ENCODE data around the gene DNAH10.
"Not testable (repeated sequence)": the region's sequence is repeated elsewhere in the genome, so short reads cannot be mapped to it uniquely, and the experiment has no call there.

The DNAH10 gene

DNA sequence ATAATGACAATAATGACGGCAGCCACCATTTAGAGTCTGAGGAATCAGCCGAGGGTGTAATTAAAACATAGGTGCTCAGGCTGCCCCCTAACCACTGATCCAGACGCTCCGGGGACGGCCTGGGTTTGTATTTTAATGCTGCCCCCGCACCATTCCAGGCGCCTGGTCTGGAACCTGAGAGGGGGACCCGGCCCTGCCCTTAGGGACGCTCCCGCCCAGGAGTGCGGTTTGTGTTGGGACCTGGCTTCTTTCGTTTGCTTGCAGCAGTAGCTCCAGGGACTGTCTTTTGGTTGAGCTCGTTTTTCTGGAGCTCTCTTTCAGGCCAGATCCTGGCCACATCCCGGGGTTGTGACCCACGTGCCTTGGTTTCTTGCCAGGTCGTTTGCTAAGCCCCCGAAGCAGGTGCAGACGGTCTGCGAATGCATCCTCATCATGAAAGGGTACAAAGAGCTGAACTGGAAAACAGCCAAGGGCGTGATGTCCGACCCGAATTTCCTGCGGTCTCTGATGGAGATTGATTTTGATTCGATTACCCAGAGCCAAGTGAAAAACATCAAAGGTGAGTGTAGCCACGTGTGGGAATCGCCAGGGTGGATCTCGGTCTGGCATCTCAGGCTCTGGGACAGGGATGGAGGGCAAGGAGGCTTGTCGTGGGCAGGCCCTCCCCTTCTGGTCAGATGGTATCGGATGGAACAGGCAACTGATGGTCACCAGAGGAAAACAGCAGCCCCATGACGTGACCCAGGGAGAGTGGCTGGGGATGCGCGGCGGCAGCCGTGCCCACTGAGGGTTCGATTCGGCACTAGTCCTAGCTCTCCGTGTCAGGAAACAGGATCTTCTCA is 147.0 kb downstream of the DNAH10 start:
- DNase-seq (ENCODE audit: low read depth): no peak

DNA sequence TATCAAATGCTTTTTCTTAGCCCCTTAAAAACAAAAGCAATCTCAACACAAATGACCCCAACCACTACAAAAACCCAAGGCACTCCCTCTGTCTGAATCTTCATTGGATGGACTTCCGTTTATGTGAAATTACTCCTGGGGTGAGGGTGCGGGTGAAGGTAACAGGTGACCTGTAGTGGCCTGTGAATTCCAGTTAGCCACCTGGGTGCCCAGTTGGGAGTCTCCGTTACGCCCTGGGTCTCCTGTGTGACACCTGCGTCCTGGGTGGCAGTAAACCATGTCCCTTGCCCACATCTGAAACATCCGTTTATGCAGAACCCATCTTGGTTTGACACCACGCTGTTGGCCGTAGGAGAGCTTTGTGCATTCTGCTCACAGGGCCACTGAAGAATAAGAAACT is 148.0 kb downstream of the DNAH10 start:
- no peak for DNase-seq (ENCODE audit: low read depth)

DNA sequence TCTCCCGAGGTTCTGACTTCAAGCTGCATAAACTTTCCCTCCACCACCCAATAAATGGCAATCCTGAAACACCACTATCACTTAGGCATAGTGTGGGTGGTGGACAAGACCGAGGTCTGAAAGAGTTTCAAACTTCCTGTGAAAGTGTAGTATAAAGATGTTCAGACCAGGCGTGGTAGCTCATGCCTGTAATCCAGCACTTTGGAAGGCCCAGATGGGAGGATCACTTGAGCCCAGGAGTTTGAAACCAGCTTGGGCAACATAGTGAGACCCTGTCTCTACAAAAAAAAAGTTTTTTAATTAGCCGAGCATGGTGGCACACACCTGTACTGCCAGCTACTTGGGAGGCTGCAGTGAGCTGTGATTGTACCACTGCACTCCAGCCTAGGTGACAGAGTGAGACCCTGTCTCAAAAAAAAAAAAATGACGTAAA is 148.7 kb downstream of the DNAH10 start:
- DNase-seq (ENCODE audit: low read depth): no peak

DNA sequence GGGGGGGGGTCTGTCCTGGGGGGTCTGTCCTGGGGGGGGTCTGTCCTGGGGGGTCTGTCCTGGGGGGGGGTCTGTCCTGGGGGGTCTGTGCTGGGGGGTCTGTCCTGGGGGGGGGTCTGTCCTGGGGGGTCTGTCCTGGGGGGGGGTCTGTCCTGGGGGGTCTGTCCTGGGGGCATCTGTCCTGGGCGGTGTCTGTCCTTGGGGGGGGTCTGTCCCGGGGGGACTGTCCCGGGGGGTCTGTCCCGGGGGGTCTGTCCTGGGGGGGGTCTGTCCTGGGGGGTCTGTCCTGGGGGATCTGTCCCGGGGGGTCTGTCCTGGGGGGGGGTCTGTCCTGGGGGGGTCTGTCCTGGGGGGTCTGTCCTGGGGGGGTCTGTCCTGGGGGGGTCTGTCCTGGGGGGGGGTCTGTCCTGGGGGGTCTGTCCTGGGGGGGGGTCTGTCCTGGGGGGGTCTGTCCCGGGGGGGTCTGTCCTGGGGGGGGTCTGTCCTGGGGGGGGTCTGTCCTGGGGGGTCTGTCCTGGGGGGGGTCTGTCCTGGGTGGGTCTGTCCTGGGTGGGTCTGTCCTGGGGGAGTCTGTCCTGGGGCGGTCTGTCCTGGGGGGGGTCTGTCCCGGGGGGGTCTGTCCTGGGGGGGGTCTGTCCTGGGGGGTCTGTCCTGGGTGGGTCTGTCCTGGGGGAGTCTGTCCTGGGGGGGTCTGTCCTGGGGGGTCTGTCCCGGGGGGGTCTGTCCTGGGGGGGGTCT is 149.7 kb downstream of the DNAH10 start:
- not testable (repeated sequence) for DNase-seq (ENCODE audit: low read depth)

DNA sequence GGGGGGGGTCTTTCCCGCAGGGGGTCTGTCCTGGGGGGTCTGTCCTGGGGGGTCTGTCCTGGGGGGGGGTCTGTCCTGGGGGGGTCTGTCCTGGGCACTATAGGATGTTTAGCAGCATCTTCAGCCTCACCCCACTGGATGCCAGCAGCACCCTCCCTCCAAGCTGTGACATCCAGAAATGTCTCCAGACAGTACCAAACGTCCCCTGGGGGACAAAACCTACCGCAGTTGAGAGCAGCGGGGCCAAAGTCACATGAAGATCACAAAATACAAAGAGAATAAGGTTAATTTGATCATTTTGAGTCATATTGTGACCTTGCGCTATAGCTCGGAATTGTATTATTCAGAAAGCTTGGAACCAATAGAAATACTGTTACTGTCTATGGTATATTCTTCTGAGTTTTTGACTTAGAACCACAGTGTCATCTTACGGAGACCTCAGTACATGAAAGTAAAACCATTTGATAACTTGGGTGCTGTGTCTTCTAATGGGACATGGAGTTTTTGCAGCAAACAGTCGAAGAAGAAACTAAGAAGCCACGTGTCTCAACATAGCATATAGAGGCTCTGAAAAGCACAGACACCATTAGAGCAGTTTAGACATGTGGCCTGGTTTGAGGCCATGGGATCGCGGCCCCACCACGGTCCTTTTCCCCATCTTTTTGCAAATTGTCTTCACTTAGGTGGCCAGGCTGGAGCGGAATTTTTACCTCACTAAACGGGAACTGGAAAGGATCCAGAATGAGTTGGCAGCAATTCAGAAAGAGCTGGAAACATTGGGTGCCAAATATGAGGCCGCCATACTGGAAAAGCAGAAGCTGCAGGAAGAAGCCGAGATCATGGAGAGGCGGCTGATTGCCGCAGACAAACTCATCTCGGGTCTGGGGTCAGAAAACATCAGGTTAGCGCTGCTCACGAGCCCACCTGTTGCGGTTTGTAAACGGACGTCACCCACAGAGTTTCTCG is 150.6 kb downstream of the DNAH10 start:
- no peak for DNase-seq (ENCODE audit: low read depth)

DNA sequence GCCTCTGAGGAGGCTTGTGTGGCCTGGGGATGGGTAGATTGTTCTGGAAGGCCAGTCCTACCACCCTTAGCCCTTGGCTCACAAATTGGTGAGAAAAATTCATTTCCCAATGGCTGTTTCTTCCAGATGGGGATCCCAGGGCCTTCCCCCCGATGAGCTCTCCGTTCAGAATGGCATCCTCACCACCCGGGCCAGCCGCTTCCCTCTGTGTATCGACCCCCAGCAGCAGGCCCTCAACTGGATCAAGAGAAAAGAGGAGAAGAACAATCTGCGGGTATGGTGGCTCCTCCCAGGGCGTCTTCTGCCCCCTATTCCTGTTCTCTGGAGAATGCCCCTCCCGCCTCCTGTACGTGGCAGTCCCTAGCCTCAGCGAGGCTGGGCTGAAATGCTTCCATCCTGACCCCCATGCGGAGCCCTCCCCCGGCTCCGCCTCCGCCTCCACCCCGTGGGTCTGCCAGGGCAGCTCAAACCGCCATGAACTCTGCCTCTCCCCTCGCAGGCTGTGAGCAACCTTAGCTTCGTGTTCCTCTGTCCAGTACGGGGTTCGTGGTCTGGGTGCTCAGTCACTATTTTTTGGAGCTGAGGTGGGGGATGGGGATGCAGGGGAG is 152.7 kb downstream of the DNAH10 start:
- DNase-seq (ENCODE audit: low read depth): no peak

DNA sequence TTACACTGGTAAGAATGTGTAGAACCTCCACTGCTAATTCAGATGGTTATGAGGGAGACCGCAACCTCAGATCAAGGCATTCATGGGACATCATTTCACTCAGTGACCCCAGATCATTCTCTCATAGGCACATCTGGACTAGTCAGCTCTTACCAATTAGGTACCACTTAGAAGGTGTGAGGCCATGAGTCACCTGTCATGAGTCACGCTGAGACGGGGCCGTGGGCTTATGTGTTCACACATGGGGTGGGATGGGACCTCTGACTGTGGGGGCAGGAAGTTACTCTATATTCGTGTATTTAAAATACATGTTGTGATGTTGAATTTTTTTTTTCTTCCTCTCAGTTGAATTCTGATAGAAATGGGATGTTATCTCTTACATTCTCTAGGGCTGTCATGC is 154.6 kb downstream of the DNAH10 start:
- DNase-seq (ENCODE audit: low read depth): peak; percentile 33

DNA sequence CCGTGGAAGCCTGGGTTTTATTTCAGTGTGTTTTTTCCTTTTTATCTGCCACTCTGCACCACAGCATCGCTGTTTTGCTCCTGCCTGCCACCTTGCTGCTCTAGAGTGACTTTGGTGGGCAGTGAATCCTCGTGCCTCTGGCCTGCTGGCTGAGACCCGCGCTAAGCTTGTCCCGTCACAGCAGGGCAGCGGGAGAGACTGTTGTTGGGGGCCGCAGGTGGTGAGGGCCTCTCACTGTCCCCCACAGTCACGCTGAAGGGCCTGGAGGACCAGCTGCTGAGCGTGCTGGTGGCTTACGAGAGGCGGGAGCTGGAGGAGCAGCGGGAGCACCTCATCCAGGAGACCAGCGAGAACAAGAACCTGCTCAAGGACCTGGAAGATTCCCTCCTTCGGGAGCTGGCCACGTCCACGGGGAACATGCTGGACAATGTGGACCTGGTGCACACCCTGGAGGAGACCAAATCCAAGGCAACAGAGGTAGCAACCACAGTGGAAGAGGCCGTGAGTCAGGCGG is 155.3 kb downstream of the DNAH10 start:
- no peak for DNase-seq (ENCODE audit: low read depth)

DNA sequence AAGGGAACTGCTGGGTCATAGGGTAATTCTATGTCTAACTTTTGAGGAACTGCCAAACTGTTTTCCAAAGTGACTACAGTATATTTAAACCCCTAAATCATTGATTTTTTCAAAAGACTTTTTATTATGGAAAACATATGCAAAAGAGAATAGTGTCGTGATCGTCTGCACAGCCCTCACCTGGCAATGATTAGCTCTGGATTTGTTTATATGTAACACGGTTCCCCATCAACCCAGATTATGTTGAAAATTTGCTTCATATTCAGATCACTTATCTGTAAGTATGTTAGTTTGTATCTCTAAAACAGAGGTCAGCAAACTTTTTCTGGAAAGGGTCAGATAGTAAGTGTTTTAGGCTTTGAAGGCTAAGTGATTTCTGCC is 157.9 kb downstream of the DNAH10 start:
- no peak for DNase-seq (ENCODE audit: low read depth)

DNA sequence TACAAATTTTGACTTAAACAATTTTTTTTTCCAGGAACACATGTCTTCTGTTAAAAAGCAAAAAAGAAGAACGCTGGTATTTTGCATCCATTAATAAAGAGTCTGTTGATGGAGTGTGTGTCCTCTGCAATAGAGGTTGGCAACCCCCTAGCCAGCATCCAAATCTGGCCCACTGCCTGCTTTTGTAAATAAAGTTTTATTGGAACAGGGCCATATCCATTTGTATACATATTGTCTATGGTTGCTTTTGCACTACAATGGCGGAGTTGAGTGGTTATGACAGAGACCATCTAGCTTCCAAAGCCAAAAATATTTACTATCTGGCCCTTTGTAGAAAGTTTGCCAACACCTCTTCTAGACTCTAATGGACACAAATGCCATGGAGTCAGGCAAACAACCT is 160.9 kb downstream of the DNAH10 start:
- no peak for DNase-seq (ENCODE audit: low read depth)

DNA sequence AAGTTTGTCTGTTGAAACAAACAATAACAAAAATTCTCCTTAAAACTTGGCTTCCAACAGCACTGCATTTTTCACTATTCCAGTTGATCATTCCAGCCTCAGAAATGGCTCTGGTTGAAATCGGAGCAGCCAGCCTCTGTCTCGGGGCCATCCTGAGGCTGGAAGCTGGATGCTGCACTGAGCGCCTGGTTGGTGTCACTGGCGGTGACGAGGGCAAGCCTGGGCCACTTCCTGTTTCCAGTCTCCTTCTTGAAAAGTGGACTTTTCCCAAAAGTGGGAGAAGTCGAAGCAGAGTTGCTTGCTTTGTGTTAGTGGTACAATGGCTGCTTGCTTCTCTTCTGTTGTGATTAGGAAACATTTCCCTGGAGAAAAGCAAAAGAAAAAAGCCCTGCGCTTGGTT is 161.8 kb downstream of the DNAH10 start:
- no peak for DNase-seq (ENCODE audit: low read depth)

DNA sequence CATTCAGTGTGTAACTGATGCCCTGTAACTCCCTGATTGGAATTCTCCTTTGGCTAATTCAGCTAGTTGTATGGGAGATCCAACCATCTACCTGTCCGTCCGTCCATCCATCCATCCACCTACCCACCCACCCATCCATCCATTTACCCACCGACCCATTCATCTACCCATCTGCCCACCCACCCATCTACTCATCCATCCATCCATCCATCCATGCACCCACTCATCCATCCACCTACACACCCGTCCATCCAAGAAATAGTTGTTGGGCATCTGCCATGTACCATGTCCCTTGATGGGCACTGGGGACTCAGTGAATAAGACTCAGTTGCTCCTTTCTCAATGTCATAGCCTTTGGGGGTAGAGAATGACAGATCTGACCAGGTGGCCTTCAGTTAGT is 162.4 kb downstream of the DNAH10 start:
- DNase-seq (ENCODE audit: low read depth): no peak

DNA sequence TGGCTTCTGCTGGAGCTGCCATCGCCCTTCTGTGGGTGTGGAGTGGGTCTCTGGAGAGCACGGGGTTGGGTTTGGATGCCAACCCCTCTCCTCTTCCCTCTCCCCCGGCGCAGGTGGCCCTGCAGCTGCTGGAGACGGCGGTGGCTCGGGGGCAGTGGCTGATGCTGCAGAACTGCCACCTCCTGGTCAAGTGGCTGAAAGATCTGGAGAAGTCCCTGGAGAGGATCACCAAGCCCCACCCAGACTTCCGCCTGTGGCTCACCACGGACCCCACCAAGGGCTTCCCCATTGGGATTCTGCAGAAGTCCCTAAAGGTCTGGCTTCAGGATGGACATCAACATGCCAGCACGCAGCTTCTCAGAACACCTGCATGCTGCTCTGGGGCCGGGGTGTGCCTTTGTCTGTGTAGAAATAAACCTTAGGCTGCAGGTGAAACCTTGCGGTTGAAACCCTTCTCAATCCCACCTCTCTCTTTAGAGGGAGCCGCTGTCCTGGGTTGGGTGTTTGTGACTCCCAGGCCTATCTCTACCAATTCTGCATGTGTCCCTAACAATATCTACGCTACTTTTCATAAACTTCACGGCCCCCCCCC is 166.3 kb downstream of the DNAH10 start:
- DNase-seq (ENCODE audit: low read depth): no peak

DNA sequence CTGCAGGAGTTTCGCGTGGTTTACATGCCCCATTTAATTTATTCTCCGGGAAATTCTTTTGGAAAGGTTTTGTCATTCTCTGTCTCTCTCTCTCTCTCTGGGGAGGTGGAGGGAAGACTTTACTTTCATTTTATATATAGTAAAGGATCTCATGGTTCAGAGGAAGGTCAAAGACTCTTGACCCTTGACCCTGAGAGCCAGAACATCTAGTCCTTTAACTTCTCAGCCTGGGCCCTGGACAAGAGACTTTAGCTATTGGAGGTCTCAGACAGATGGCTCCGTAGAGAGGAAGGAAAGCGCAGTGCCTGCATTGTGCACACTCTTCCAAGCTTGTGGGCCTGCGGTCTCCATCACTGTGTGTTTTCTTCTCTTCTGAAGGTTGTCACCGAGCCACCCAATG is 166.8 kb downstream of the DNAH10 start:
- no peak for DNase-seq (ENCODE audit: low read depth)

DNA sequence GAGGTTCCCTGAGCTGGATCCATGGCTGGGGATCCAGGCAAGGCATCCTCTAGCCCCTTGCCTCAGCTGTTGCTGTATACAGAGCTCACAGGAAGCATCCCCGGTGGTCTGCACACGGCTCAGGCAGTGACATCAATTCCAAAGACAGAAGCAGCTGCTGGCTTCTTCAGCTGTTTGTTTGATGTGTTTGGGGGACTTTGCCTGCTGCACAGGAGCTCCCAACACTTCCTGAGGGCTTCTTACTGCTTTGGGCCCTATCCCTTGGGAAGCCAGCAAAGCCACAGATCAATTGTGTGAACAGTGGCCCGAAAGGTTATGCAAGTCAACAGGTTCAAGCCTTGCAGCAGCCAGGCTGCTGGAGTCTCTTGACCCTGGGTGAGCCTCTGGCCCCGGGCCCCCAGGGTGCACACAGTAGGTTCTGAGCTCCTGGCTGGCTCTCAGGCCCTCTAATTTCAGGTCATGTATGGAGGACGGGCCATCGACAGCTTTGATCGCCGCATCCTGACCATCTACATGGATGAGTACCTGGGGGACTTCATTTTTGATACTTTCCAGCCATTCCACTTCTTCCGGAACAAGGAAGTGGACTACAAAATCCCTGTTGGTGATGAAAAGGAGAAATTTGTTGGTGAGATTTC is 168.0 kb downstream of the DNAH10 start:
- no peak for DNase-seq (ENCODE audit: low read depth)

DNA sequence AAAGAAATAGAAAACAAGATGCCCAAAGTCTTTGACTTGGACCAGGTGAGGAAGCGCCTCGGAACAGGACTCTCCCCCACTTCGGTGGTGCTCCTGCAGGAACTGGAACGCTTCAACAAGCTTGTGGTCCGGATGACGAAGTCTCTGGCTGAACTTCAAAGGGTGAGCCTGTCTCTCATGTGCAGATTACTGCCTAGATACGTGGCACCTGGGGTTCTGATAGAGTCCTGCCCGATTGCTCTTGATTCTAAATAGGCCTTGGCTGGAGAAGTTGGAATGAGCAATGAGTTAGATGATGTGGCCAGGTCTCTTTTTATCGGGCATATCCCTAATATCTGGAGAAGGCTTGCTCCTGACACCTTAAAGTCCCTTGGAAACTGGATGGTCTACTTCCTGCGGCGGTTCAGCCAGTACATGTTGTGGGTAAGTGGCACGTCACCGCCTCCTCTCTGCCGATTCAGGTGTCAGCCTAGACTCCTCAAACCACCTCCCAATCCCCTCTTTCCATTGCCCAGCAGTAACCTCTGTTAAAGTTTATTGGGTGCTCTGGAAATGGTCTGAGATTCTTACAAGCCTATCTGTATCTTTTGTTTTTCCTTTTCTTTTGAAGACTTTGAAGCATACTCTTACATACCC is 169.7 kb downstream of the DNAH10 start:
- DNase-seq (ENCODE audit: low read depth): peak; percentile 13

DNA sequence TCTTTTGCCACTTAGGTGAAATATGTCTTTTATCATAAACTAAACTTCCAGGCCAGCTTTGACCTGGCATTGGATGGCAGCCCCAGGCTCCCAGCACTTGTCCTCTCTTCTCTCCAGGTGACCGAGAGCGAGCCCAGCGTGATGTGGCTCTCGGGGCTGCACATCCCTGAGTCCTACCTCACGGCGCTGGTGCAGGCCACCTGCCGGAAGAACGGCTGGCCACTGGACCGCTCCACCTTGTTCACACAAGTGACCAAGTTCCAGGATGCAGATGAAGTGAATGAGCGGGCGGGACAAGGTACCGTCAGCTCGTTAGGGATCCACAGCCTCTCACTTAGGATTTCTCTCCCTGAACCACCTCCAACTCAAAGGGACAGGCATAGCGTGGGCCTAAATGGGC is 171.1 kb downstream of the DNAH10 start:
- DNase-seq (ENCODE audit: low read depth): no peak

DNA sequence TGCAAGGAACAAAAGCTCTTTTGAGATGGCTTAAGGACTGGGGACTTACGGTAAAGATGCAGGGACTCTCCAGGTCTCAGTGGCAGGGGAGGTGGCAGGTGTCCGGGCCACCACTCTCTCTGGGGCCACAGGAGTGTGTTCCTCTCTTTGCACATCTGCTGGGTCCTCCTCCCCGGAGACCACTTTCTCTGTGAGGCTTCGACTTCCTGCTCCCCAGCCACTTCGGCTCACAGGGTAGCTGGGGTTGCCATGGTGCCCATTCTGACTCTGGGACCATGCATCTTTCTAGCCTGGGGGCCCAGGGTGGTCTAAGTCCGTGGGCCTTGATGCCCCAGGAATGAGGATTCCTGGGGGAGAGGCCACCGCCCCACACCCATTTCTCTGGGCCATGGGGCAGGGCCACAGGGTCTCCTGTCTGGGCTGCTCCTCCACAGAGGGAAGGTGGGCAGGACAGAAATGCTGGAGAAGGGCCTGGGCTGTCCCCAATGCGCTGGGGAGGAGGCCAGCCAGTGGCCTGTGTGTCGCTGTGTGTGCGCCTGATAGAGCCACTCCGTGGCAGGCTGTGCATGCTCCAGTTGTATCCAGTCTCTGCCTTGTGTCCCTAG is 172.0 kb downstream of the DNAH10 start:
- DNase-seq (ENCODE audit: low read depth): no peak

DNA sequence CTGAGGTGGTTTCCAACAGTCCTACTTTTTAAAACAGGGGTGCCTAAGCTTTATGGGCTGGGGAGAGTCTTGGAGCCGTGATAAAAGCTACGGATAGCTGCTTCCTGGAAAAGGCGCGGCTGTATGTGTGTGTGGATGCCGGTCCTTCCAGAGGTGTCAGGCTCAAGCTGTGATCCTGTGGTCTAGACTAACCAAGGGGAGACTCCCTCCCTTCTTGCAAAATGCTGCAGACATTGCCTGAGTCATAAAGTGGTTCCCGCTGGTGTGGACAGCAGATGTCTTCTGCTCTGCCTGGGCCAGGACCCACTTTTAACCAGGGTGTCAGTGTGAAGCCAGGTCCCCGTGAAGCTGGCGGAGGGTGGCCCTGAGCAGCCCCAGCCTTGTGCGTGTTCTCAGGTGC is 172.7 kb downstream of the DNAH10 start:
- DNase-seq (ENCODE audit: low read depth): no peak

DNA sequence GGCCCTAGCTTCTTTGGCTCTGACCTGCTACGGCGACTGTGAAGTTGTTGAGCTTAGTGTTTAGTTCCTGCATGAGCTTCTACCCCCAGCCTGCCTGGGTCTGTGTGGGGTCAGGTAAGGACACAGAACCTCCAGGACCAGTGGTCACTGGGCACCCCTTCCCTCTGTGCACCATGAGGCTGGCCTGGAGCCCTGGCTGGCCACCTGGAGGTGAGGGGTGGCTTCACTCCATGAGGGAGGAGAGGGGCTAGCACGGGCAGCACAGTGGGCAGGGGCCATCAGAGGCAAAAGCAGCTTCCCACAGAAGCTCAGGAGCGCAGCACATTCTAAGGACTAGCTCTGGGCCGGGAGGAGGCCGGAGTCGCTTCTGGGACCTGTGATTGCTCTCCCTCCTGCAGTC is 173.9 kb downstream of the DNAH10 start:
- no peak for DNase-seq (ENCODE audit: low read depth)

All from activated T-cell treated with anti-CD3 and anti-CD28 coated beads for 1 hour (primary cell).